Measurements from ENCODE around the gene EBF4.
"Not testable (repeated sequence)": the region's sequence is repeated elsewhere in the genome, so short reads cannot be mapped to it uniquely, and the experiment has no call there.

Gene EBF4

DNA sequence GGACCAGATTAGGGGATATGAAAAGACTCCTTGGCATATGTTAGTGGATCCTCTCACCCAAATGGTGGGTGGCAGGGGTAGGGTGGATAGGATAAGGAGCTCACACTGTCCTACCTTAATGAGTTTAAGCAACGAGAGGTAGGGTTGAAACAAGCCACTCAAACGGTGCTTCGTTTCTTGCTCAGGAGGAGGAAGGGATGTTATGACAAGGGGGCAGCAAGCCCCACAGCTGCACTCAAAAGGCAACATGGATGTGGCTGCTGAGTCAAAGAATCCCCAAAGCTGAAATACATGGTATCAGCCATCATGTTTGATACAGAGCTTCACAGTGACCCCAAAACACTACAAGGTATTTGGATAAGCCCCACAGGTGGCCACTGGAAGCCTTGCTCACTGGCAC is 20.1 kb upstream of the EBF4 start:
- DNase-seq (ENCODE audit: low read depth): no peak

DNA sequence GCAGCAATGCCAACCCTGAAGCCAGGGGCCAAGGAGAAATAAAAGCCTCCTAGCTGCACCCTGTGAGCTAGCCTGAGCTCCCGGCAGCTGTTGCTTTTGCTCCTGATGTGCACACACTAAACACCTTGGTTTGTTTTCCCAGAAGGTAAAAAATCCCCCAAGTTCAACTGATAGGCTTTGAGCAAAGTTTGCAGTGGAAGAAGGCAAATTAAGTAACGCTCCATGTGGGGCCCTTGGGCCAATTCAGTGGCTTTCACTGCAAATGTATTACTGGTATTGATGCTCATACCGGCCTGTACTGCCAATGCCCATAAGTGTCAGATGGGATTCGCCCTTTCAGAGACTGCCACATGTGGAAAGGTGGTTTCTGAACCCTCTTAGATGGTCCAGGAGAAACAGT is 19.1 kb upstream of the EBF4 start:
- DNase-seq (ENCODE audit: low read depth): no peak

DNA sequence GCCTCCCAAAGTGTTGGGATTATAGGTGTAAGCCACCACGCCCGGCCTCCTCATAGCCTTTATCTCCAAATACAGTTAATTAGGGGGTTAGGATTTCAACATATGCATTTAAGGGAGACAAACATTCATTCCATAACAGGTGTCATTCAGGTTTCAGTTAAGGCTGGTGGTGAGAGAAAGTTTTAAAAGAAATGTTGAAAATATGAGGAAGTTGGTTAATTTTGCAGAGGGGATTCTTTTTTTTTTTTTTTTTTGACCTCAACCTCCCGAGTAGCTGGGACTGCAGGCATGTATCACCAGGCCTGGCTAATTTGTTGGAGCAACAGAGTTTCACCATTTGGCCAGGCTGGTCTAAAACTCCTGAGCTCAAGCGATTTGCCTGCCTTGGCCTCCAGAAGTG is 12.5 kb upstream of the EBF4 start:
- DNase-seq (ENCODE audit: low read depth): no peak

DNA sequence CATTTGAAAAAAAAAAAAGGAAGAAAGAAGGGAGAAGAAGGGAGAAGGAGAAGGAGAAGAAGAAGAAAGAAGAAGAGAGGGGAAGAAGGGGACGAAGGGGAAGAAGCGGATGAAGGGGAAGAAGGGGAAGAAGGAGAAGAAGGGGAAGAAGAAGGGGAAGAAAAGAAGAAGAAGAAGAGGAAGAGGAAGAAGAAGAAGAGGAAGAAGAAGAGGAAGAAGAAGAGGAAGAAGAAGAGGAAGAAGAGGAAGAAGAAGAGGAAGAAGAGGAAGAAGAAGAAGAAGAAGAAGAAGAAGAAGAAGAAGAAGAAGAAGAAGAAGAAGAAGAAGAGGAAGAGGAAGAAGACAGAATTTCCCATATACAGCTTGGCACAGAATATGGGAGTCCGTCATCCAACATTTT is 10.5 kb upstream of the EBF4 start:
- DNase-seq (ENCODE audit: low read depth): not testable (repeated sequence)

DNA sequence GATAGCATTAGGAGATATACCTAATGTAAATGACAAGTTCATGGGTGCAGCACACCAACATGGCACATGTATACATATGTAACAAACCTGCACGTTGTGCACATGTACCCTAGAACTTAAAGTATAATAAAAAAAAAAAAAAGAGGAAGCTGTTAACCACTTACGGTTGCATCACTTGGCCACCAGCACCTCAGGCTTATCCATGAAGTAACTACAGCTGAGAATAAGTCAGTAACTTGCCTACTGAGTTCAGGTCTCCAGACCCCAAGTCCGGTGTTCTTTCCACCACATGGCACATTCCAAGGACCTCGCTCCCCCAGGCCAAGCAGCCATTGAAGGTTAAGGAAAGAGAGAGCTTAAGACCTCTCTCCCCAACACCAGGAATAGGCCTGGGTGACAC is 7.8 kb upstream of the EBF4 start:
- not testable (repeated sequence) for DNase-seq (ENCODE audit: low read depth)

DNA sequence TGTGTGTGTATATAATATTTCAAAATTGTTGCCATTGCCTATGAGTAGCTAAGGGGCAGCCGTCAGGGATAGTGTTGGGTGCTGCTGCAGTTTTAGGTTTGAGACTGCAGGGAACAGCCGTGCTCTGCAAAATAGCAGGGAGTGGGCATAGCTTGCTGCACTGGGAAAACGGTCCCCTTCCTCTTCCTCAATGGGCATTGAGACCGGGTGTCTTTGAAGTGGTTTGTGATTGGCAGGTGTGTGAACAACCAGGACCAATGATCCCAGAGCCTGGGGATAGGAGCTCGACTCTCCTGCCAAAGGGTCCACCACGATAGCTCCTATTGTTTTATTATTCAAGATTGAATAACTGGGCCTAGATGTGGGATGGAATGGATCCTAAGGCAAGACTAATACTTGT is 5.1 kb upstream of the EBF4 start:
- DNase-seq (ENCODE audit: low read depth): no peak

DNA sequence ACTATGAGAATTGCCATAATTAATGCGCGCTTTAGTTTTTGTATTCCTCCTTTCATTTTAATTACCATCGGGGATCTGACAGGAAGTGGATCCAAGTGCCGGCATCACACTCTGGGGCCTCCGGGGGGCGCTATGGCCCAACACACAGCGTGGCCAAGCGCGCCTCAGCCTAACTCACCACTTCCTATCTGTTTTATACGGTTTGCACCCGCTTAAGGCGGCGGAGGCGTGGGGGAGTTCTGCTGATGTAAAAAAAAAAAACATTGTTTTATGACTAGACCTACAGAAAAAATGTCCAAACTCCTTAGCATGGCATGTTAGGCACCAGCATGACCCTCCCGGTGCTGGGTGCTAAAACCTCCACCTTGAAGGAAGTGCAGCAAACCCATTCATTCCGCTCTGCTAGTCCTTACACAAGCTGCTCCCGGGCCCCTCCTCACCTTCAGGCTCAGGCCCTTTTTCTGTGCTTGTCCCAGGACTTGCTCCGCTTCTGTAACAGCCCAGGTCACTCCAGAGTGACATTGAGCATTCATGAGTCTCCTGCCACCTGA is 4.5 kb upstream of the EBF4 start:
- DNase-seq (ENCODE audit: low read depth): no peak

DNA sequence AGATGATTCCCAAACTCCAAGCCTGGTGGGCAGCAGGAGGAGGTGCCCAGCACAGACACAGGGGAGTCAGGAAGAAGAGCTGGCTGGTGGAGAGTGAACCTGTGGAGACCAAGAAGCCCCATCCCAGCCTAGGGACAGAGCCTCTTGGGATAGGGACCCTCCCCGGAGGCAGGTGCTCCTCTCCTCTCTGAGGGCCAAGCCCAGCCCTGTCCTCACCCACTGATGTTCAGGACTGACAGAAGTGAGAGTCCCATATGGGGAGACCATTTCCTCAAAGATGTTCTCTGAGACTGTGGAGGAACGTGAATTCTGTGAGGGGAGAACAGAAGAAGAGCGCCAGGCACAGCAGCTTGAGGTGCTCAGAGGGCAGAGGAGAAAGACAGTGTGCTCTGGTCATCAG is 2.4 kb upstream of the EBF4 start:
- DNase-seq (ENCODE audit: low read depth): no peak

DNA sequence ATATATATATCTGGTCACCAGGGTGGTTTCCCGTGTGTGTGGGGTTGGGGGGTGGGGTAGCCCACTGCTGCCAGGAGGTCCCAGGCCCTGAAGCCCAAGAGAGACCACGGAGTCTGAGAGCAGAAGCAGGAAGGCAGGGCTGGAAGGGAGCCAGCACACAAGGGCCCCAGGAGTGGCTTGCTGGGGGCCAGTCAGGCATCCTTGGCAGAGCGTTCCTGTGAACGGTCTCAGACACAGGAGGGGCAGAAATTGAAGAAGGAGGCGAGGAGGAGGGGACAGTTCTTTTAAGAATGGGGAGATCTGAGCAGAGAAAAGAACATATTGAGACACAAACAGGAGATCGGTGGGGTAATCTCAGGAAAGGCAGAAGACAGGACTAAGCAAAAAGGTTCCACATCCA is 1.9 kb upstream of the EBF4 start:
- no peak for DNase-seq (ENCODE audit: low read depth)

DNA sequence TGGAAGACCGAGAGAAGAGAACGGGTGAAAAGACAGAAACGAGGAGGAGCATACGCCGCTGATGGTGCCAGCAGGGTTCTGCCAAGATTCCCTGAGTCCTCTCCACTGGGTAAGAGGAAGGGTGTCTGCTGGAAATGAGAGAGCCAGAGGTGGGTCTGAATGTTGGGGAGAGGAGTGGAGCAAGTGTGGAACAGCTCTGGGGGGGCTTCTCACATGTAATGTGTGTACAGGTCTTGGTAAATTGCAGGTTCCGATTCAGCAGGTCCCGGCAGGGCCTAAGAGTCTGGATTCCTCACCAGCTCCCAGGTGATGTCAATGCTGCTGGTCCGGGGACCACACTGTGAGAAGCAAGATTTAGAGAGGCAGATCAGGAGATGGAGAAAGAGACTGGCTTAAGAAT is 1.5 kb upstream of the EBF4 start:
- DNase-seq (ENCODE audit: low read depth): no peak

DNA sequence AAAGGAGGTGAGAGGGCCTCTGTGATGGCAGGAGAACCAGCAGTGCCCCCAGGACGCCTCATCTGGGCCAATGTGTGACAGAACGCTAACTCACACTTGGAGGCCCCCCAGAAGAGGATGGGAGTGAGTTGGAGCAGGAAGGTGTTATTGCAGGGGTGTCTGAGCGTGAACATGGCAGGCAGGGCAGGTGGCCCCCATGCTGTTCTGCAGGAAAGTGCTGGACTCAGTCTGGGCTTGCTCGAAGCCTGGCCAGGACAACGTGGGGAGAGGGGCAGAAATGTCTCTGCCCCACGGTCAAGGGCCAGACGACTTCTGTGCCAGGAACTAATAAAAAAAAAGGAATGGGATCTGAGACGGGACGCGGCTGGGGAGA is 931 bp upstream of the EBF4 start:
- DNase-seq (ENCODE audit: low read depth): no peak

DNA sequence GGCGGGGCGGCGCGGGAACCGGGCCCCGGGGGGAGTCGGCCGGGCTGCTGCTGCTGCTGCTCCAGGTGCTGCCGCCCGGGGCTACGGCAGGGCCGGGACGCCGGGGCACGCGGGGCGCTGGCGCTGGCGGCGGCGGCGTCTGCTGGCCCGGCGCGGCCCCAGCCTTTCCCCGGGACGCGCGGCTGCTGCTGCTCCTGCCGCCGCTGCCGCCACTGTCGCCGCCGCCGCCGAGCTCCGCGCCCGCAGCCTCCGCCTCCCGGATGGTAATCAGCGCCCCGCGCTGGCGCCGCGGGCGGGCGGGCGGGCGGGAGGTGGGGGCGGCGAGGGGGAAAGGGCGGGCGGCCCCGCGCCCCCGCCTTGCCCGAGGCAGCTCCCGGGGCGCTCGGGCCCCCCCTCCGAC is 306 bp downstream of the EBF4 start:
- no peak for DNase-seq (ENCODE audit: low read depth)

DNA sequence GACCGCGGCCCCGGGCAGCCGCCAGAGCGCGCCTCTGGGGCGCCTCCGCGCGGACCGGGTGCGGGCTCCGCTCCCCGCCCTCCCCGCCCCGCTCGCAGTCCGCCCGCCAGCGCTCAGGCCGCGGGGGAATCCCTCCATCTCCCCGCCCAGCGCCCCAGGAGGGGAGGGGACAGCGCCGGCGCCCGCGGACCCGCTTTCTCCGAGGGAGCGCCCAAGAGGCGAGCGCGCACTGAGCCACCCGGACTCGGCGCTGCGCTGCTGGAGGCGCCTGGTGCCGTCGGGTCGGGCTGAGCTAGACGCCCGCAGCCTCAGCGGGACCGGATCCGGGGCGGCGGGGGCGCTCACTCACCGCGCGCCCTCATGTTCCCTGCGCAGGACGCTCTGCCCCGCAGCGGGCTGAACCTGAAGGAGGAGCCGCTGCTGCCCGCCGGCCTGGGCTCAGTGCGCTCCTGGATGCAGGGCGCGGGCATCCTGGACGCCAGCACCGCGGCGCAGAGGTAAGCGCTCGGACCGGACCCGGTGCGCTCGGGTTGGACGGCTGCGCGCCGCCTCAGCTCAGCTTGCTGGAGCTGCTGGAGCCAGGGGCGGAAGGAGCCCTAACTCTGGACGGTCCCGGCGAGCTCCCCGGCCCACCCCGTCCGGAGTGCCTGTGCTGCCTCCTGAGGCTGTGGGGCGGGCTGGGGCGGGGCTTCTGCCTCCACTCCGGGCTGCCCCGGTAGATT is 867 bp downstream of the EBF4 start:
- no peak for DNase-seq (ENCODE audit: low read depth)

DNA sequence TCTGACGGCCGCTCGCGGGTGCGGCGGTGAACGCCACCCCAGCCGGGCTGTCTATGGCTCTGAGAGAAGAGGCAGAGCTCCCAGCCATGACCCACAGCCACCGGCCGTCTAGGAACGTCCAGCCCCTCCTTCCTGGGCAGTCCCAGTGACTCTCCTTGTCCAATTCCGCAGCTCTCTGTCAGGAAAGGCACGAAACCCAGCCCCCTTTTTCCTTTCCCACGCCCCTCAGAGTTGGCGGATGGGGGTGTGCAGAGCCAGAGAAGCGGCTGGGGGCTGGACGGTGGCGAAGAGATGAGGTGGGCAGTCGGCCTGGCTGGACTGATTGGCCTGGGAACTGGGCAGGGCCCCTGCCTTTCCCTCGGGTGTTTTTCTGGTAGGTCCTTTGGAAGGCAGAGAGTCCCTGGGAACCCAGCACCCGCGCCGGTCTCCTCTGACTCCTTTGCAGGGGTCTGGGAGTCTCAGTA is 1.5 kb downstream of the EBF4 start:
- DNase-seq (ENCODE audit: low read depth): no peak

DNA sequence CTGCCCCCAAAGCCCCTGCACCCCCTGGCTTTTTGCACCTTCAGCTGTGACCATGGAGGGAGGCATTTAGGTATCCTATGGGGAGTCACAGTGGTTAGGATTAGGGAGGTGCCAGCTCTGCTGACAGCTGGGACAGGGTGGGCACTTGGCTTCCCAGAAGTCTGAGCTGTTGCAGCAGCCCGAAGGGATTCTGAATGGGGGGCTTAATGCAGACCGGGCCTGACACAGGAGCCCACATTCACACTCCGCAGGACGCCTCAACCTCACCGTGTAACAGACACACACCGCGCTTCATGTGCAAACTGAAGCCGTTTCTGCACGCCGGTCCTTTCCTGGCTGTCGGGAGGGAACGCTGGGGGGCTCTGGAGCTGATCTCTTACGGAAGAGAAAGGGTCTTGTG is 1.9 kb downstream of the EBF4 start:
- no peak for DNase-seq (ENCODE audit: low read depth)

DNA sequence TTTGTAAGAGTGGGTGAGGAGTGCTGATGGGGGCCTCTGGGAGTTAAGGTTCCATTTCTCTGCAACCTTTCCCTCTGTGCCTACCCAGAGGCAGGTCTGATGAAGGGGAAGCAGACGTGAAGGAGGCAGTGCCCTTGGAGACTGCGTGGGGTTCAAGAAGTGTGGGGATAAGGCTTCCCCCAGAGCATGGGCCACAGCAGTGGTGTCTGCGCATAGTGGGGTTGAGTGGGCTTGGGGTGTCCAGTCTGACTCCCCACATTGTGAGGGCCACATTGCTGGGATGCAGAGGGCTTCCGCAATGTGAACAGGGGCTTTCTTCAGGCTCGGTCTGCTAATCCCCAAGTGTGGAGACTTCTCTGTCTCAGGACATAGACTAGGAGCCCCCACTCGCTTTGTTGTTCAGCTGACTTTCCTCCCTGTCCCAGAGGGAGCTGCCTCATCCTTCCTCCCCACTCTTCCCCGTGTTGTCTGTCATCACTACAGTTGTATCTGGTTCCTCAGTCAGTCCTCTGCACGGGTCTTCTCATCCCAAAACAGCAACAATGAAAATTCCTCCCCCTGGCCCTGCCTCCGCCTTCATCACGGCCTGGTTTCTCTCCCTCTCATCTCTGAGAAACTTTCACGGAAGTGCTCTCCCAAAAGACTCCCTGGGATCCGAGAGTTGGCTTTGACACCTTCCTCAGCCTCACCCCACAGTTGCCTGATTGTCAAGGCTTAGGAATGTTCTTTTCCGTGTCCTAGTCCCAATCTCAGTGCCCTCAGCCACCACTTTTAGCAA is 2.8 kb downstream of the EBF4 start:
- no peak for DNase-seq (ENCODE audit: low read depth)

DNA sequence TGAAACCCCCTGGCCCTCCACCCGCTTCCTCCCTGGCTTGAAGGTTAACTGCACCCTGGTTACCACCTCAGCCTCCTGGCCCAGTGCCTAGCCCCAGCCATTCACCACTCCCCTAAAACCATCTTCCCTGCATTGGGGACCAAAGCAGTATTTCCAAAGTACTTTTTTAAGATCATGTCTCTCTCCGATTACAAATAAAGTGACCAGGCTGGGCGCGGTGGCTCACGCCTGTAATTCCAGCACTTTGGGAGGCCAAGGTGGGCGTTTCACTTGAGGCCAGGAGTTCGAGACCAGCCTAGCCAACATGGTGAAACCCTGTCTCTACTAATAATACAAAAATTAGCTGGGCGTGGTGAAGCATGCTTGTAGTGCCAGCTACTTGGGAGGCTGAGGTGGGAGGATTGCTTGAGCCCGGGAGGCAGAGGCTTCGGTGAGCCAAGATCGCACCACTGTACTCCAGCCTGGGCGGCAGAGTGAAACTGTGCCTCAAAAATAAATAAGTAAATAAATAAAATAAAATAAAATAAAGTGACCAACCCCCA is 3.5 kb downstream of the EBF4 start:
- DNase-seq (ENCODE audit: low read depth): not testable (repeated sequence)

DNA sequence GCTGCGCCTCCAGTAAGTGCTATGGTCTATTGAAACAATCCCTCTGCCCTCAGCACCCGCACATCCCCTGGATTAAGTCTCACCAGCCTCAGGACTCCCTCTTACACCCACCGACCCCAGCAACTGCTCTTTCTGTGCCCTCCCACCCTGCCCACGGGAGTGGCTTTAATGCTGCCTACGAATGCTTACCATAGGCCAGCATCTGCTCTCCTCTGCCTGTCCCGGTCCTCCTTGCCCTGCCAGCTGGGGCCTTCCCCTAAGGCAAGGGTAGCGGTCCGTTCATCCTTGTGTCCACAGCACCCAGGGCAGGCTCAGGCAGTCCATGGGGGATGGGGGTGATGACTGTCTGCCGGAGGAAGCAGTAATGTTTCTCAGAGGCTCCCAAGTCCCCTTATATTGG is 4.1 kb downstream of the EBF4 start:
- DNase-seq (ENCODE audit: low read depth): no peak

DNA sequence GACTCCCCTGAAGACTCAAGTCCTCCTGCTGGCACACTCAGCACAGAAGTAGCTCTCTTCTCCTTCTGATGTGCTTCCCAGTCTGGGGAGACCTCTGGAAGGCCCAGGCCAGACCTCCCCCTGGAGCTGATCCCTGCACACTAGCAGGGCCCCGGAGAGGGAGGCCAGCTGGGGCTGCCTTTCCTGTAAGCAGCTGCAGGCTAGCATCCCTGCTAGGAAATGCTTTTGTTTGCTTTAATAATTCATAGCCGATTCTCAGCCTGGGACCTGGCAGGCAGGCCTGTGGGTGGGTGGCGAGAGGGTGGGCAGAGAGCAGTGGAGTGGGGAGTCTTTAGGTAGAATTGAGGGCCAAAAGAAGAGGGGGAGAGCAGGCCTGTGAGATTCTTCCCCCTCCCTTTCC is 5.2 kb downstream of the EBF4 start:
- no peak for DNase-seq (ENCODE audit: low read depth)

DNA sequence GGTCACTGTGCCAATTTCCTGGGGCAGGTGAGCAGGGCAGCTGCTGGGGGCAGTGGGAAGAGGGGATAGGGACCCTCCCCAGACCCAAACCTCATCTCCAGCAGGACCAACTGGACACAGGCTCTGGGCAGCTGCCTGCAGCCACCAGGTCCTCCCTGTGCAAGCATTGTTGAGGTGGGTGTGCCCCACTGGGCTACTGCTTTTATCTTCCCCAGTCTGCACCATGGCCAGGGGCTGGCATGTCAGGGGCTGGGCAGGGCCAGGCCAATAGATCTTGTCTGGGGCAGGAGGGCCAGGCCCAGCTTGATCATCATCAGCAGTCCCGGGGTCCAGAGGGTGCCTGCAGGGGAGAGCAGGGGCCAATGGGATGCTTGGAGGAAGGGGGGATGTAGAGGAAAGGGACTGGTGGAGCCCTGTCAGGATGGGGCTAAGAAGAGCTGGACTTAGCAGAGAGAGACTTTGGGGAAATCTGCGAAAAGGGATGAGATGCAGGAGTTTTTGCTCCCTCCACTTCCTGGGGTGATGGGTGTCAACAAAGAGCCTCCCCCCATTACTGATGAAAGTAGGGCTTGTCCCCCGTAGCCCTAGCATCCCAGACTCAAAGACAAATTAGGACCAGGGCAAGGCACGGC is 5.7 kb downstream of the EBF4 start:
- no peak for DNase-seq (ENCODE audit: low read depth)

DNA sequence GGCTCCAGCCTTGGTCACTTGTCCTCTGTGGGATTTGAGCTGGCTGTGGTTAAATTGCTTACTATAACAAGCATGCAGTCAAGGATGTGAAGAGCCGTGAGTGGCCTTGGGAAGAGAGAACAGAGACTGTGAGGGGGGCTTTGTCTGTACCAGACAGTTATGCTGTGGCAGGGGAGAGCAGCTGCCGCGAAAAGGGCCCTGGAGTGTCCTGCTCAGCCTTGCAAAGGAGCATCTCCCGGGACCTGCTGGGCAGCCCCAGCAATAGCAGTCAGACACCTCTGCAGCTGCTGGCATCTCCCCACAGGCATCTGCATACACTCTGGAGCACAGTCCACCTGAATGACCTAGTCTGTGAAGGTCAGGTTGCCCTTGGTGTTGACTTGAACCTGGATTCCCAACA is 6.3 kb downstream of the EBF4 start:
- no peak for DNase-seq (ENCODE audit: low read depth)

DNA sequence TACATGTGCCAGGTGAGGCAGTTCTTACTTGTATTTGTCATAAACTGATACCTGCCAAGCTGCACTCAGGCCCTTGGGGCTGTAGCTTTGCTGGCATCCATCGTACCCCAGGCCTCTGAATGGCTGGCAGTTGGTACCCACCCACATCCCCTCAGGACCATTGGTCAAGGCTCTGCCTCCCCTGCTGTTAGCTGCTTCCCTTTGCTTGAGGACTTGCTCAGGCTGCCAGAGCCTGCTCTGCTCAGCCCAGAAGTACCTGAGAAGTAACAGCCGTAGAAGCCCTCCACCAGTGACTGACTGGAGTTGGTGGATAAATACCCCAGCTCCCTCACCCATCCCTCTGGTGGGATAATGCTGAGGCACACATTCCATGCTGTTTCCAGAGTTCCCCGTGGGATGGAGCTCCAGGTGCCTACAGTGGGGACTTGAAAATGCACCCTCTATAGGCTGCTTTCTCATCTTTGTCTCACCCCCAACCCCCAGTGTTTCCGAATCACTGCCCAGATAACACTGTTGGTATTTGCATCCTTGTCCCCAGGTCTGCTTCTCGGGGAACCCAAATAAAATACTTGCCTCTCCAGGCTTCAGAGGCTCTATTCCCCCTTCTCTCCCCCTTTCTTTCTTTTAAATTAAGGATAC is 7.3 kb downstream of the EBF4 start:
- no peak for DNase-seq (ENCODE audit: low read depth)

Data from non-pigmented ciliary epithelial cell (primary cell).